Progenitor cell of endocrine pancreas (in vitro differentiated cells): Measurements from ENCODE around the gene SALL2. TPM values are rescaled to one million over a fixed set of nuclear protein-coding genes. Genes with fewer than 3 reads are reported as not detected.
A peak's percentile ranks its signal among the peaks of the same experiment; 100 is the strongest.

Experiments
- DNase-seq: peaks from one replicate; pipeline ENCODE4 v3.0.0; 2021; ENCODE audit warnings: low spot score; ENCODE audit not compliant: unreplicated experiment
- H3K27ac Mint-ChIP-seq: 2 replicates; pipeline ENCODE4 v1.8.0; 2021; ENCODE audit warnings: mild to moderate bottlenecking, moderate library complexity, mixed read lengths
- H3K27me3 Mint-ChIP-seq: 2 replicates; pipeline ENCODE4 v1.8.0; 2021; ENCODE audit warnings: mixed read lengths
- H3K36me3 Mint-ChIP-seq: 2 replicates; pipeline ENCODE4 v1.8.0; 2022; ENCODE audit warnings: mixed read lengths; ENCODE audit not compliant: insufficient read depth
- H3K4me1 Mint-ChIP-seq: 2 replicates; pipeline ENCODE4 v1.8.0; 2021; ENCODE audit warnings: low read depth, mixed read lengths
- H3K4me3 Mint-ChIP-seq: 2 replicates; pipeline ENCODE4 v1.8.0; 2021; ENCODE audit warnings: low read depth, mild to moderate bottlenecking, moderate library complexity, mixed read lengths
- H3K9me3 Mint-ChIP-seq: 2 replicates; pipeline ENCODE4 v1.8.0; 2021; ENCODE audit warnings: low read depth, mixed read lengths
- CTCF ChIP-seq: fragments of 200-600 bp; sonication (generic); IDR thresholded peaks from one replicate; pipeline ENCODE4 v1.5.0; 2021; ENCODE audit warnings: antibody characterized with exemption, mild to moderate bottlenecking; ENCODE audit not compliant: unreplicated experiment
- total RNA-seq: library from RNA; stranded (reverse); gene quantifications from 2 replicates; pipeline ENCODE4 v1.2.1, GENCODE V29; 2021

The SALL2 gene
- total RNA-seq, 1 donor from 2014 or later = 89.2 TPM

DNA sequence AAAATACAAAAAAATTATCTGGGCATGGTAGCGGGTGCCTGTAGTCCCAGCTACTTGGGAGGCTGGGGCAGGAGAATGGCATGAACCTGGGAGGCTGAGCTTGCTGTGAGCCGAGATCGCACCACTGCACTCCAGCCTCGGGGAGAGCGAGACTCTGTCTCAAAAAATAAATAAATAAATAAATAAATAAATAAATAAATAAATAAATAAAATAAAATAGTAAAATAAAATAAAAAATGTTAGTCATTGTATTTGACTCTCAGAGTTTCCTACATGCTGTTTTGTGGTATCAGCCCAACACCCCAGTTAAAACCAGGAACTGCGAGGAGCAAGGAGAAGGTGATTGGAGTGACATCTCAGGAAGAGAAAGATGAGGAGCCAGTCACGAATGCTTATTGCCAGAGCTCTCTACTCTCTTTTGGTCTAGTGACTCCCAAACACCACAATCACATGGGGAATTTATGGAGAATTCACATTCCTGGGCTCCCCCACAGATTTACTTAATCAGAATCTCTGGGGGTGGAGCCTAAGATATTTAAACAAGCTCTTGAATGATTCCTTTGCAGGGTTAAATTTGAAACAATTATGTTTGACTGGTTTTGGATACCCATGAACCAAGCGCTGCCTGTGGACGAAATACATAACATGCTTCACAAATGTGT, 15.4 kb upstream of the SALL2 start:
- no peaks in the 10 kb centered on the region for H3K27me3 Mint-ChIP-seq
- no peaks in the 10 kb centered on the region for H3K9me3 Mint-ChIP-seq
- DNase-seq = no peak
- H3K27ac Mint-ChIP-seq = no peak overlapping the region
- TF ChIP-seq CTCF = no peak
- peaks cover 23% of the 10 kb centered on the region for H3K4me1 Mint-ChIP-seq
- H3K4me3 Mint-ChIP-seq = no peak overlapping the region
- H3K36me3 Mint-ChIP-seq = no peaks in the 10 kb centered on the region

DNA sequence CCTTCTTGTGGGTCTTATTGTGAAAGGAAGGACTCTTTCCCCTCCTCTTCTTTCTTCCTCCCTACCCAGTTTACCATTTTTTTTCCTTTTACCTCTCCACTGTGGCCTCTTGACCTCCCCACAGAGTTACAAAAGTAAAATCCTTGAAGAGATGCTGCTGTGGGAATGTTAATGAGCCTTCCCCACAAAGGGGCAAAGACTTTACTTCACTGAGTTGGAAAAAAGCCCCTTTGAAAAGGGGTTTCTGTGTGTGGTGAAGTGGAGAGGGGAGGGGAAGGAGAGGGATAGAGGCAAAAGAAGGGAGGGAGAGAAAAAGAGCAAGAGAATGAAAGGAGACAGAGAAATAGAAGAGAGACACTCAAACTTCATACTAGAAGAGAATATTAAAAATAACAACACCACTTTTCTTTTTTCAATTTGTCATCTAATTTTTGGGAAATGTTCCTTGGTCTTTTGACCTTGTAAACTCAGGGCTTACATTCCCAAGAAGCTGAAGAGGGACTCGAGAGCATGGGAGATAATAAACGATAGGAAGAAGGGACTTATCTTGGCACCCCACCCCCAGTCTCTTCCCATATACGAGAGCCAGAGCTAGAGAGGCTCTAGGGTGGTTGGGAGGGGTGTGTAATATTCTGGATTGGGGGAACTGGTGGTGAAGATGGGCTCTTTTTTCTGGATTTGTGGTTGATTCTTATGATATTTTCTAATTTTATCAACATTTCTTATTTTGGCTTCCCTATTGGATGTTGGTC, 13.2 kb upstream of the SALL2 start:
- Mint-ChIP-seq H3K4me3 (no peak overlapping the region), H3K9me3 (no peaks in the 10 kb centered on the region), H3K27me3 (no peaks in the 10 kb centered on the region), H3K36me3 (no peaks in the 10 kb centered on the region), H3K27ac (peak overlapping the region; percentile 51), H3K4me1 (peaks cover 36% of the 10 kb centered on the region)
- no peak for DNase-seq
- no peak for TF ChIP-seq CTCF

DNA sequence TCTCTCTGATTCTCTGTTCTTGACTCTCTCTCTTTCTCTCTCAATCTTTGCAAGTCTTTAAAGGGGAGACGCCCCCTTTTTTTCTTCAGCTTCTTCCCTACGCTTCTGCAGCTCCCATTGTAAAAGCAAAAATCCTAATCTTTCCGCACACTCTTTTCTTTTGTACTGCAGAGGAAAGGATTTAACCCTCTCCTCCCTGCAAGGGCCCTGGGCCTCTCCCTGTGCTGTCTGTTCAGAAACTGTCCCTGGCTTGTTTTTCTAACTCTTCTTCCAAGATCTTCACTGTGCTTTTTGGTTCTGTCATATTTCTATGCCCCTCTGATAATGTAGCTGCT, 10.9 kb upstream of the SALL2 start:
- H3K27me3 Mint-ChIP-seq = no peaks in the 10 kb centered on the region
- peaks cover 26% of the 10 kb centered on the region for H3K4me1 Mint-ChIP-seq
- H3K27ac Mint-ChIP-seq = peak overlapping the region; percentile 91

GRCh38 chr14:21536418-21537089, 10.4 kb upstream of the SALL2 start:
- H3K4me1 Mint-ChIP-seq = peaks cover 26% of the 10 kb centered on the region
- H3K36me3 Mint-ChIP-seq = no peaks in the 10 kb centered on the region
- no peaks in the 10 kb centered on the region for H3K9me3 Mint-ChIP-seq
- no peak for TF ChIP-seq CTCF
- peak overlapping the region; percentile 94 for H3K4me3 Mint-ChIP-seq
- peak overlapping the region; percentile 91 for H3K27ac Mint-ChIP-seq
- H3K27me3 Mint-ChIP-seq = no peaks in the 10 kb centered on the region
- DNase-seq = no peak

More for the DNA sequence above, 10.9 kb upstream of the SALL2 start:
- DNase-seq = no peak
- no peak for TF ChIP-seq CTCF
- no peaks in the 10 kb centered on the region for H3K36me3 Mint-ChIP-seq
- H3K9me3 Mint-ChIP-seq = no peaks in the 10 kb centered on the region
- H3K4me3 Mint-ChIP-seq = peak overlapping the region; percentile 94

DNA sequence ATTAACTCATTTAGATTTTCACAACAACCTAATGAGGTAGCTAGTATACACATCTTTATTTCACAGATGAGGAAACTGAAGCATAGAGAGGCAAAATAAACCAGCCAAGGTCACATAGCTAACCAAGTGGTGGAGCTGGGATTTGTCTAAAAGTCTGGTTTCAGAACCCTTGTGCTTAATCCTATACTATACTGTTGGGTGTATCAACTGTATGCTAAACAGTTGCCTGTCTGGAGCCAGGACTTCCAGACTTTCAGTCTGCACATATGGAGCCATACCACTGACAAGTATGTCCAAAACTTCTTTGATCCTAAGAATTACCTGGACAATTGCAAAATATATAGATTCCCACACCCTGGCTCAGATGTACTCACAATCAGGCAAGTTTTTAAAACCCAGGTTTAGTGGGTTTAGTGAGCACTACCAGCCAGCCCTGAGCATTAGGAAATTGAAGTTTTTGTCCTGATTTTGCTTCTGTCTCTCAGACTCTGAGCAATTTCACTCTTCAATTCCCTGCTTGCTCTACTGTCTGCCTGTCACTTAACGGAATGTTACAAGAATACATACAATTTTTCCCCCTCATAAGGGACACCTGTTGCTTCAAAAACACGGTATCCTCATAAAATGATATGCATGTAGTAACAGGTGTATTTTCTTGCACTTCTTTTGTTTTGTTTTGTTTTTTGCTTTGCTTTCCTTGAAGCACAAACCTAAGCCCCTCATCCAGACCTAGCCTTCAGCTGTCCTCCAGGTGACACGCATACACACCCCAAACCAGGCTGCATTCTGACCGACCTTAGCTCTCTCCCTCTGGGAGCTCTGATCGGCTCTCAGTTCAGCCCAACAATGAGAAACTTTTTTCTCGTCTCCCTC, 9.6 kb upstream of the SALL2 start:
- DNase-seq = no peak
- Mint-ChIP-seq H3K4me3 (peak overlapping the region; percentile 94), H3K27ac (peak overlapping the region; percentile 91), H3K36me3 (no peaks in the 10 kb centered on the region), H3K27me3 (no peaks in the 10 kb centered on the region), H3K4me1 (peaks cover 26% of the 10 kb centered on the region), H3K9me3 (no peaks in the 10 kb centered on the region)
- no peak for TF ChIP-seq CTCF
